Stimulated activated naive CD8-positive, alpha-beta T cell treated with anti-CD3 and anti-CD28 coated beads, Interleukin-15, amount 100 ng/mL, for 72 hours (primary cell): ENCODE results near the gene CHPF.
A peak's percentile ranks its signal among the peaks of the same experiment; 100 is the strongest.

ENCODE experiments used
- ATAC-seq: fragments of 150-1000 bp; cut with Tn5 transposase; 2 replicates; pipeline ENCODE4 v1.10.0; 2021; ENCODE audit warnings: mild to moderate bottlenecking, moderate library complexity
- DNase-seq, 2 donors: peaks; one replicate each; pipeline ENCODE4 v3.0.0; 2021 to 2022
- H3K27ac Mint-ChIP-seq, 2 donors: one replicate each; pipeline ENCODE4 v1.8.0; 2022; ENCODE audit warnings: mild to moderate bottlenecking in 2 of 2, mixed read lengths in 2 of 2, moderate library complexity in 2 of 2
- H3K27me3 Mint-ChIP-seq: one replicate; pipeline ENCODE4 v1.8.0; 2022; ENCODE audit warnings: mixed read lengths
- H3K4me1 Mint-ChIP-seq: one replicate; pipeline ENCODE4 v1.8.0; 2022; ENCODE audit warnings: mild to moderate bottlenecking, mixed read lengths
- H3K4me3 Mint-ChIP-seq, 2 donors: one replicate each; pipeline ENCODE4 v1.8.0; 2022; ENCODE audit warnings: mild to moderate bottlenecking in 2 of 2, mixed read lengths in 2 of 2, moderate library complexity in 1 of 2
- H3K9me3 Mint-ChIP-seq, 2 donors: one replicate each; pipeline ENCODE4 v1.8.0; 2022; ENCODE audit warnings: mixed read lengths in 2 of 2

CHPF gene

GRCh38 chr2:219543596-219544358, at the start of gene CHPF, which contains the start of gene TMEM198:
Gene CHPF (minus strand): TSS chr2:219543809. CDS start chr2:219543538, 271 bp downstream.
Gene TMEM198 (plus strand): TSS chr2:219544028. CDS start chr2:219544728, 700 bp downstream.
- H3K4me1 Mint-ChIP-seq: peaks cover 25% of the 10 kb centered on the region
- H3K9me3 Mint-ChIP-seq: no peaks in the 10 kb centered on the region
- peak within 1 kb of the TSS; percentile 89 to 93 for H3K4me3 Mint-ChIP-seq
- DNase-seq (peak; percentile 94 to 98), ATAC-seq (peak; percentile 82)
- H3K27ac Mint-ChIP-seq: peak within 1 kb of the TSS; percentile 67 to 77
- peaks cover 30% of the 10 kb centered on the region for H3K27me3 Mint-ChIP-seq

- ATAC-seq: no peak
- no peaks in the 10 kb centered on the region for H3K9me3 Mint-ChIP-seq
- peaks cover 11% of the 10 kb centered on the region for H3K4me1 Mint-ChIP-seq
- H3K27ac Mint-ChIP-seq: no peak overlapping the region
- peaks cover 8% of the 10 kb centered on the region for H3K27me3 Mint-ChIP-seq
- no peak overlapping the region for H3K4me3 Mint-ChIP-seq
- no peak for DNase-seq
Observed at GRCh38 chr2:219593154-219593553, 49.5 kb upstream of the CHPF start.

GRCh38 chr2:219592736-219593135, 49.1 kb upstream of the CHPF start:
- no peak for DNase-seq
- H3K27ac Mint-ChIP-seq: no peak overlapping the region
- H3K4me1 Mint-ChIP-seq: peaks cover 8% of the 10 kb centered on the region
- H3K27me3 Mint-ChIP-seq: peaks cover 8% of the 10 kb centered on the region
- no peaks in the 10 kb centered on the region for H3K9me3 Mint-ChIP-seq
- H3K4me3 Mint-ChIP-seq: no peak overlapping the region
- ATAC-seq: no peak

- peaks cover 8% of the 10 kb centered on the region for H3K27me3 Mint-ChIP-seq
- peaks cover 8% of the 10 kb centered on the region for H3K4me1 Mint-ChIP-seq
- no peaks in the 10 kb centered on the region for H3K9me3 Mint-ChIP-seq
- no peak overlapping the region for H3K4me3 Mint-ChIP-seq
- H3K27ac Mint-ChIP-seq: no peak overlapping the region
- ATAC-seq: no peak
- no peak for DNase-seq
Observed at GRCh38 chr2:219591091-219591490, 47.5 kb upstream of the CHPF start.

GRCh38 chr2:219581346-219581745, 37.7 kb upstream of the CHPF start:
- H3K27me3 Mint-ChIP-seq: peaks cover 13% of the 10 kb centered on the region
- H3K4me3 Mint-ChIP-seq: no peak overlapping the region
- no peak for ATAC-seq
- H3K27ac Mint-ChIP-seq: no peak overlapping the region
- no peaks in the 10 kb centered on the region for H3K9me3 Mint-ChIP-seq
- H3K4me1 Mint-ChIP-seq: no peaks in the 10 kb centered on the region
- DNase-seq: no peak

GRCh38 chr2:219578811-219579613, 35.4 kb upstream of the CHPF start:
- H3K9me3 Mint-ChIP-seq: no peaks in the 10 kb centered on the region
- peak overlapping the region in 1 of 2 donors; percentile 1 for H3K27ac Mint-ChIP-seq
- ATAC-seq (no peak), DNase-seq (no peak)
- H3K4me1 Mint-ChIP-seq: no peaks in the 10 kb centered on the region
- no peak overlapping the region for H3K4me3 Mint-ChIP-seq
- H3K27me3 Mint-ChIP-seq: peaks cover 28% of the 10 kb centered on the region

- H3K27me3 Mint-ChIP-seq: peaks cover 49% of the 10 kb centered on the region
Observed at GRCh38 chr2:219576505-219577388, 33.1 kb upstream of the CHPF start.

GRCh38 chr2:219575566-219576504, 32.2 kb upstream of the CHPF start:
- Mint-ChIP-seq H3K4me3 (no peak overlapping the region), H3K27ac (peak overlapping the region in 1 of 2 donors; percentile 72), H3K9me3 (no peaks in the 10 kb centered on the region), H3K27me3 (peaks cover 53% of the 10 kb centered on the region), H3K4me1 (no peaks in the 10 kb centered on the region)
- no peak for ATAC-seq
- no peak for DNase-seq

More at GRCh38 chr2:219576505-219577388, 33.1 kb upstream of the CHPF start:
- H3K9me3 Mint-ChIP-seq: no peaks in the 10 kb centered on the region
- H3K4me1 Mint-ChIP-seq: no peaks in the 10 kb centered on the region
- no peak overlapping the region for H3K27ac Mint-ChIP-seq
- no peak overlapping the region for H3K4me3 Mint-ChIP-seq
- no peak for ATAC-seq
- no peak for DNase-seq

GRCh38 chr2:219574484-219575311, 31.1 kb upstream of the CHPF start:
- Mint-ChIP-seq H3K4me3 (no peak overlapping the region), H3K9me3 (no peaks in the 10 kb centered on the region), H3K27ac (no peak overlapping the region), H3K4me1 (peaks cover 5% of the 10 kb centered on the region), H3K27me3 (peaks cover 61% of the 10 kb centered on the region)
- ATAC-seq (peak; percentile 13), DNase-seq (no peak)

- Mint-ChIP-seq H3K4me1 (peaks cover 5% of the 10 kb centered on the region), H3K4me3 (no peak overlapping the region), H3K9me3 (no peaks in the 10 kb centered on the region)
Observed at GRCh38 chr2:219573166-219573565, 29.6 kb upstream of the CHPF start.

GRCh38 chr2:219572237-219573001, 28.8 kb upstream of the CHPF start, which contains the start of gene INHA:
Gene INHA (plus strand): TSS chr2:219572310. CDS start chr2:219572375, 65 bp downstream.
- DNase-seq (no peak), ATAC-seq (peak; percentile 10)
- Mint-ChIP-seq H3K27me3 (peaks cover 81% of the 10 kb centered on the region), H3K9me3 (no peaks in the 10 kb centered on the region), H3K4me3 (peak within 1 kb of the TSS in 1 of 2 donors; percentile 30), H3K4me1 (peaks cover 5% of the 10 kb centered on the region), H3K27ac (no peak within 1 kb of the TSS)

More at GRCh38 chr2:219573166-219573565, 29.6 kb upstream of the CHPF start:
- Mint-ChIP-seq H3K27me3 (peaks cover 76% of the 10 kb centered on the region), H3K27ac (no peak overlapping the region)
- ATAC-seq (no peak), DNase-seq (no peak)

- H3K9me3 Mint-ChIP-seq: no peaks in the 10 kb centered on the region
- H3K4me1 Mint-ChIP-seq: peaks cover 5% of the 10 kb centered on the region
- peak within 1 kb of the TSS; percentile 49 to 69 for H3K4me3 Mint-ChIP-seq
- ATAC-seq (peak; percentile 38), DNase-seq (no peak)
- H3K27ac Mint-ChIP-seq: no peak within 1 kb of the TSS
- H3K27me3 Mint-ChIP-seq: peaks cover 81% of the 10 kb centered on the region
Observed at GRCh38 chr2:219571311-219572236, 28.0 kb upstream of the CHPF start, which contains the start of gene OBSL1. Gene OBSL1 (minus strand): TSS chr2:219571539. CDS start chr2:219571232, 307 bp downstream.
